ENCODE results near the gene ZNF132. TPM values are rescaled to one million over a fixed set of nuclear protein-coding genes. Genes with fewer than 3 reads are reported as not detected.
A peak's percentile ranks its signal among the peaks of the same experiment; 100 is the strongest.

ZNF132 gene
- total and polyA plus RNA-seq, 9 of the 15 experiments (the other 6 are each of a cell fraction or from before 2014, with no cell fraction given) = 0.03 to 0.42 (median 0.10) TPM; not detected in 5

DNA sequence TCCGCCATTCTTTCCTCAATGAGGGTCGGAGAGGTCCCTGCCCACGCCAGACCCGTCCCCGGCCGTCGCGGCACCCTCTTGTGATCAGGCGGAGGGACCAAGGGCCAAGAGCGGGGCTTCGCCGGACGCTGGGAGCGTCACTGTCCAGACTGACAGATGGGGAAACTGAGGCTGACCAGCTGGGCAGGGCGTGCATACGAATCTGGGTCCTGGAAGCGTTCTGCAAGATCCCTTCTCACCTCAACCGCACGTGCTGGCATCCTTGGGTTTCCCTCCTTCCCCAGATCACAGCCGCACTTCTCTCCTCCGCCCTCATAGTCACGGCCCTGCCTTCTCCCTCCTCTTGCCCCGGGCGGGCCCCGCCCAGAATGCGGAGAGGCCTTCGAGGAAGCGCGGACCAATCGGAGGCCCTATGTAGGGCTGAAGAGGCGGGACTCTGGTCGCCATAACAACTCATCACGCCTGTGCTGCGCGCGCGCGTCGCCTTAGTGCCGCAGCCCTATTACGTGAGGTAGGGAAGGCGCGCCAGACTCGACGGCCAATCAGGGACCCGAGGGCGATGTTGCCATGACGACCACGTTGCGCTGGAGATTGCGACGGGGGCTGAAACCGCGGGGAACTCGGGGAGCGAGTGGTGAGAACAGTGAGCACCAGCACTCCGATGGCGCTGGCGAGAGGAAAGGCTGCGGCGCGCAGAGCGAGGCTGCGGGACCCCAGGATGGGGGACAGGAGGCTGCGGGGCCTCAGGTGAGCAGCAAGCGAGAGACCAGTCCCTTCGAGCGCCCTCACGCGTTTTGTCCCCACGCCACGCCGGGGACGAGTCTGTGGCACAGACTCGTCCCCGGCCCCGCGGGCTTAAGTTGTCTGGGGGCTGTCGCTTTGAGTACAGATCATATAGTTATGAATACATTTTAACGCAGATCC is 38.8 kb downstream of the ZNF132 start (continued):
- no peak for TF ChIP-seq TAL1 (IDR thresholded peaks at IDR 0.05)
- no peak for TF ChIP-seq ZNF184 (CRISPR knock-in tag; IDR thresholded peaks at IDR 0.05)
- TF ChIP-seq, protein P1, sequence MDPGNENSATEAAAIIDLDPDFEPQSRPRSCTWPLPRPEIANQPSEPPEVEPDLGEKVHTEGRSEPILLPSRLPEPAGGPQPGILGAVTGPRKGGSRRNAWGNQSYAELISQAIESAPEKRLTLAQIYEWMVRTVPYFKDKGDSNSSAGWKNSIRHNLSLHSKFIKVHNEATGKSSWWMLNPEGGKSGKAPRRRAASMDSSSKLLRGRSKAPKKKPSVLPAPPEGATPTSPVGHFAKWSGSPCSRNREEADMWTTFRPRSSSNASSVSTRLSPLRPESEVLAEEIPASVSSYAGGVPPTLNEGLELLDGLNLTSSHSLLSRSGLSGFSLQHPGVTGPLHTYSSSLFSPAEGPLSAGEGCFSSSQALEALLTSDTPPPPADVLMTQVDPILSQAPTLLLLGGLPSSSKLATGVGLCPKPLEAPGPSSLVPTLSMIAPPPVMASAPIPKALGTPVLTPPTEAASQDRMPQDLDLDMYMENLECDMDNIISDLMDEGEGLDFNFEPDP (CRISPR knock-in tag; IDR thresholded peaks at IDR 0.05) = peak; percentile 38; the same call in 1 of the 2 replicates
- no peak for TF ChIP-seq GATAD2B (IDR thresholded peaks at IDR 0.05; ENCODE audit: borderline replicate concordance)
- TF ChIP-seq, protein P2, sequence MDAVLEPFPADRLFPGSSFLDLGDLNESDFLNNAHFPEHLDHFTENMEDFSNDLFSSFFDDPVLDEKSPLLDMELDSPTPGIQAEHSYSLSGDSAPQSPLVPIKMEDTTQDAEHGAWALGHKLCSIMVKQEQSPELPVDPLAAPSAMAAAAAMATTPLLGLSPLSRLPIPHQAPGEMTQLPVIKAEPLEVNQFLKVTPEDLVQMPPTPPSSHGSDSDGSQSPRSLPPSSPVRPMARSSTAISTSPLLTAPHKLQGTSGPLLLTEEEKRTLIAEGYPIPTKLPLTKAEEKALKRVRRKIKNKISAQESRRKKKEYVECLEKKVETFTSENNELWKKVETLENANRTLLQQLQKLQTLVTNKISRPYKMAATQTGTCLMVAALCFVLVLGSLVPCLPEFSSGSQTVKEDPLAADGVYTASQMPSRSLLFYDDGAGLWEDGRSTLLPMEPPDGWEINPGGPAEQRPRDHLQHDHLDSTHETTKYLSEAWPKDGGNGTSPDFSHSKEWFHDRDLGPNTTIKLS (IDR thresholded peaks at IDR 0.05; ENCODE audit: borderline replicate concordance, low read depth) = 0 out of 2 replicates have a peak, but pooled peaks have one; percentile 39
- TF ChIP-seq CHD1 (IDR thresholded peaks at IDR 0.05; ENCODE audit: low read length) = no peak
- peak; percentile 89 for TF ChIP-seq NR4A1 (CRISPR knock-in tag; IDR thresholded peaks at IDR 0.05)
- TF ChIP-seq NR4A1 (tag; IDR thresholded peaks at IDR 0.05) = 0 out of 2 replicates have a peak, but pooled peaks have one; percentile 27
- no peak for TF ChIP-seq ARID2 (IDR thresholded peaks at IDR 0.05)
- no peak for TF ChIP-seq HNRNPL (IDR thresholded peaks at IDR 0.05; ENCODE audit: low read depth, low read length)
- no peak for TF ChIP-seq ZNF764 (CRISPR knock-in tag; IDR thresholded peaks at IDR 0.05; ENCODE audit: low read depth)
- no peak for TF ChIP-seq GABPB2 (CRISPR knock-in tag; conservative IDR thresholded peaks at IDR 0.05)
- TF ChIP-seq ZNF77 (CRISPR knock-in tag; IDR thresholded peaks at IDR 0.05) = no peak
- TF ChIP-seq BCL6 (CRISPR knock-in tag; IDR thresholded peaks at IDR 0.05) = no peak
- no peak for TF ChIP-seq SNIP1 (IDR thresholded peaks at IDR 0.05; ENCODE audit: low read depth)
- TF ChIP-seq TBP (optimal IDR thresholded peaks at IDR 0.05; ENCODE audit: low read depth, low read length) = peak; percentile 93
- TF ChIP-seq, protein P3, sequence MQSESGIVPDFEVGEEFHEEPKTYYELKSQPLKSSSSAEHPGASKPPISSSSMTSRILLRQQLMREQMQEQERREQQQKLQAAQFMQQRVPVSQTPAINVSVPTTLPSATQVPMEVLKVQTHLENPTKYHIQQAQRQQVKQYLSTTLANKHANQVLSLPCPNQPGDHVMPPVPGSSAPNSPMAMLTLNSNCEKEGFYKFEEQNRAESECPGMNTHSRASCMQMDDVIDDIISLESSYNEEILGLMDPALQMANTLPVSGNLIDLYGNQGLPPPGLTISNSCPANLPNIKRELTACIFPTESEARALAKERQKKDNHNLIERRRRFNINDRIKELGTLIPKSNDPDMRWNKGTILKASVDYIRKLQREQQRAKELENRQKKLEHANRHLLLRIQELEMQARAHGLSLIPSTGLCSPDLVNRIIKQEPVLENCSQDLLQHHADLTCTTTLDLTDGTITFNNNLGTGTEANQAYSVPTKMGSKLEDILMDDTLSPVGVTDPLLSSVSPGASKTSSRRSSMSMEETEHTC (IDR thresholded peaks at IDR 0.05) = no peak
- TF ChIP-seq NFRKB (IDR thresholded peaks at IDR 0.05; ENCODE audit: low read depth) = no peak
- TF ChIP-seq CBX3 (IDR thresholded peaks at IDR 0.05; ENCODE audit: borderline replicate concordance in 1 of 2, low read length in 2 of 2) = peak in 1 of 2 experiments; percentile 52; a peak in 1 of 3 replicates
- TF ChIP-seq, protein P4, sequence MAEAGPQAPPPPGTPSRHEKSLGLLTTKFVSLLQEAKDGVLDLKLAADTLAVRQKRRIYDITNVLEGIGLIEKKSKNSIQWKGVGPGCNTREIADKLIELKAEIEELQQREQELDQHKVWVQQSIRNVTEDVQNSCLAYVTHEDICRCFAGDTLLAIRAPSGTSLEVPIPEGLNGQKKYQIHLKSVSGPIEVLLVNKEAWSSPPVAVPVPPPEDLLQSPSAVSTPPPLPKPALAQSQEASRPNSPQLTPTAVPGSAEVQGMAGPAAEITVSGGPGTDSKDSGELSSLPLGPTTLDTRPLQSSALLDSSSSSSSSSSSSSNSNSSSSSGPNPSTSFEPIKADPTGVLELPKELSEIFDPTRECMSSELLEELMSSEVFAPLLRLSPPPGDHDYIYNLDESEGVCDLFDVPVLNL (CRISPR knock-in tag; IDR thresholded peaks at IDR 0.05; ENCODE audit: low read depth) = peak; percentile 59
- no peak for TF ChIP-seq ZNF134 (CRISPR knock-in tag; conservative IDR thresholded peaks at IDR 0.05)
- TF ChIP-seq, protein P5, sequence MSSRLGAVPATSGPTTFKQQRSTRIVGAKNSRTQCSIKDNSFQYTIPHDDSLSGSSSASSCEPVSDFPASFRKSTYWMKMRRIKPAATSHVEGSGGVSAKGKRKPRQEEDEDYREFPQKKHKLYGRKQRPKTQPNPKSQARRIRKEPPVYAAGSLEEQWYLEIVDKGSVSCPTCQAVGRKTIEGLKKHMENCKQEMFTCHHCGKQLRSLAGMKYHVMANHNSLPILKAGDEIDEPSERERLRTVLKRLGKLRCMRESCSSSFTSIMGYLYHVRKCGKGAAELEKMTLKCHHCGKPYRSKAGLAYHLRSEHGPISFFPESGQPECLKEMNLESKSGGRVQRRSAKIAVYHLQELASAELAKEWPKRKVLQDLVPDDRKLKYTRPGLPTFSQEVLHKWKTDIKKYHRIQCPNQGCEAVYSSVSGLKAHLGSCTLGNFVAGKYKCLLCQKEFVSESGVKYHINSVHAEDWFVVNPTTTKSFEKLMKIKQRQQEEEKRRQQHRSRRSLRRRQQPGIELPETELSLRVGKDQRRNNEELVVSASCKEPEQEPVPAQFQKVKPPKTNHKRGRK (tag; IDR thresholded peaks at IDR 0.05) = no peak

Data from K562 (cell line).